ENCODE results near the gene TMX4. TPM values are rescaled to one million over a fixed set of nuclear protein-coding genes. Genes with fewer than 3 reads are reported as not detected.
A peak's percentile ranks its signal among the peaks of the same experiment; 100 is the strongest.

TMX4 gene
- total and polyA plus RNA-seq, 2 donors (not counting 3 experiments of a cell fraction or from before 2014, with no cell fraction given) = 6.5 to 30.3 TPM

DNA sequence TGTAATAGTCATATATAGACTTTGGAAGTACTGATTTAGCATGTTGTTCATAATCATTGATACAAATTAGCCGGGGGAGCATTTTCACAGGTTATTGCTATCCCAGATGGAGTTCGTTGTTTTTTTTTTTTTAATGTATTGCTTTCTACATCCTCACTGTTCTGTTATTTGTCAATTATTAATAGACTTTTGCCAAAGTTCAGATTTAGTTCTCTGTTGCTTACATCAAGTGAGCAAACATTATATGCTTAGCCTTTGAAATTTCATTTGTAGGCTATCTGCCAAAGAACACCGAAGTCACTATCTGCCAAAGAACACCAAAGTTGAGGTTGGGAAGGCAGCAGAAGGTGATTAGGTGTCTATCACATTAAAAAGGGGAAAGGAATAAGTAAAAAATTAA lies 79.2 kb downstream of the TMX4 start, which contains the start of gene HAO1:
Gene HAO1 (minus strand): TSS at position 118 of the 400 bp plus-strand sequence. CDS start 36 bp downstream, at position 82.
- H3K27me3 ChIP-seq (ENCODE audit: control insufficient read depth in 2 of 2, insufficient read depth in 2 of 2, low read length in 2 of 2) = no peaks in the 10 kb centered on the region
- FAIRE-seq (no peak), DNase-seq (ENCODE audit: low read depth, low spot score) (no peak)
- peak within 1 kb of the TSS; percentile 40 for H3K4me2 ChIP-seq (ENCODE audit: insufficient read depth, low read length)
- no peak within 1 kb of the TSS for H3K9ac ChIP-seq (replicated peaks; ENCODE audit: extremely low read depth, insufficient read depth, low read length)
- no peak within 1 kb of the TSS for H2AFZ ChIP-seq (ENCODE audit: low read depth, low read length)
- no peak within 1 kb of the TSS for H3K27ac ChIP-seq (ENCODE audit: insufficient read depth, low read depth, low read length)
- CTCF ChIA-PET = interaction anchor here (1.4 kb wide), 1 partner anchor 781 kb away, joined by 11 read pairs; no protein-coding TSS in a partner anchor
- no peak within 1 kb of the TSS for H3K4me3 ChIP-seq (replicated peaks in 1 of 3; ENCODE audit: insufficient read depth in 1 of 3, low read depth in 1 of 3, low read length in 3 of 3)
- dilution Hi-C loops (cut with MboI; ENCODE audit: extremely low pct_ligation_motif_present, low sequenced_read_pairs) = no loop called here
- no TSS peak for BruUV-seq (replicated peaks)
- H3K4me1 ChIP-seq (ENCODE audit: control insufficient read depth, extremely low read depth, insufficient read depth, low read length) = peaks cover 10% of the 10 kb centered on the region
- no peaks in the 10 kb centered on the region for H3K36me3 ChIP-seq (ENCODE audit: control insufficient read depth in 2 of 2, extremely low read depth in 1 of 2, insufficient read depth in 2 of 2, low read length in 2 of 2)
- no peaks in the 10 kb centered on the region for H3K9me1 ChIP-seq (replicated peaks; ENCODE audit: control insufficient read depth, extremely low read depth, insufficient read depth, low read length)
- H4K20me1 ChIP-seq (replicated peaks; ENCODE audit: control insufficient read depth, extremely low read depth, insufficient read depth, low read length) = no peaks in the 10 kb centered on the region
- H3K9me3 ChIP-seq (replicated peaks; ENCODE audit: control insufficient read depth, insufficient read depth, low read length) = no peaks in the 10 kb centered on the region
- POLR2A ChIA-PET = no interaction called here
- no peaks in the 10 kb centered on the region for H3K79me2 ChIP-seq (ENCODE audit: control insufficient read depth, insufficient read depth, low read length)
- TF ChIP-seq, protein P1, sequence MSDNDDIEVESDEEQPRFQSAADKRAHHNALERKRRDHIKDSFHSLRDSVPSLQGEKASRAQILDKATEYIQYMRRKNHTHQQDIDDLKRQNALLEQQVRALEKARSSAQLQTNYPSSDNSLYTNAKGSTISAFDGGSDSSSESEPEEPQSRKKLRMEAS (IDR thresholded peaks at IDR 0.05; ENCODE audit: insufficient read depth, insufficient read length) = no peak
- TF ChIP-seq POLR2A (IDR thresholded peaks at IDR 0.05; ENCODE audit: low read depth, low read length) (no peak), FOS (IDR thresholded peaks at IDR 0.05; ENCODE audit: borderline replicate concordance, insufficient read depth, low read length) (no peak), MYC (IDR thresholded peaks at IDR 0.05; ENCODE audit: low read depth, low read length) (no peak), JUN (IDR thresholded peaks at IDR 0.05; ENCODE audit: borderline replicate concordance, insufficient read depth, insufficient read length, low read depth) (no peak), POLR2AphosphoS5 (IDR thresholded peaks at IDR 0.05; ENCODE audit: insufficient read depth, low read depth, low read length) (no peak), EZH2 (IDR thresholded peaks at IDR 0.05; ENCODE audit: borderline replicate concordance, low read depth, low read length, severe bottlenecking) (no peak), GATA2 (IDR thresholded peaks at IDR 0.05; ENCODE audit: insufficient read depth, insufficient read length, low read depth, low read length) (no peak)
- TF ChIP-seq, protein P2, sequence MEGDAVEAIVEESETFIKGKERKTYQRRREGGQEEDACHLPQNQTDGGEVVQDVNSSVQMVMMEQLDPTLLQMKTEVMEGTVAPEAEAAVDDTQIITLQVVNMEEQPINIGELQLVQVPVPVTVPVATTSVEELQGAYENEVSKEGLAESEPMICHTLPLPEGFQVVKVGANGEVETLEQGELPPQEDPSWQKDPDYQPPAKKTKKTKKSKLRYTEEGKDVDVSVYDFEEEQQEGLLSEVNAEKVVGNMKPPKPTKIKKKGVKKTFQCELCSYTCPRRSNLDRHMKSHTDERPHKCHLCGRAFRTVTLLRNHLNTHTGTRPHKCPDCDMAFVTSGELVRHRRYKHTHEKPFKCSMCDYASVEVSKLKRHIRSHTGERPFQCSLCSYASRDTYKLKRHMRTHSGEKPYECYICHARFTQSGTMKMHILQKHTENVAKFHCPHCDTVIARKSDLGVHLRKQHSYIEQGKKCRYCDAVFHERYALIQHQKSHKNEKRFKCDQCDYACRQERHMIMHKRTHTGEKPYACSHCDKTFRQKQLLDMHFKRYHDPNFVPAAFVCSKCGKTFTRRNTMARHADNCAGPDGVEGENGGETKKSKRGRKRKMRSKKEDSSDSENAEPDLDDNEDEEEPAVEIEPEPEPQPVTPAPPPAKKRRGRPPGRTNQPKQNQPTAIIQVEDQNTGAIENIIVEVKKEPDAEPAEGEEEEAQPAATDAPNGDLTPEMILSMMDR (IDR thresholded peaks at IDR 0.05; ENCODE audit: extremely low read depth in 1 of 2, insufficient read depth in 1 of 2, low read depth in 1 of 2, low read length in 2 of 2) = no peak
- intact Hi-C loops (cut with micrococcal nuclease) = no loop called here

Data from endothelial cell of umbilical vein (primary cell).